Measurements from ENCODE around the gene FMN1.

DNA sequence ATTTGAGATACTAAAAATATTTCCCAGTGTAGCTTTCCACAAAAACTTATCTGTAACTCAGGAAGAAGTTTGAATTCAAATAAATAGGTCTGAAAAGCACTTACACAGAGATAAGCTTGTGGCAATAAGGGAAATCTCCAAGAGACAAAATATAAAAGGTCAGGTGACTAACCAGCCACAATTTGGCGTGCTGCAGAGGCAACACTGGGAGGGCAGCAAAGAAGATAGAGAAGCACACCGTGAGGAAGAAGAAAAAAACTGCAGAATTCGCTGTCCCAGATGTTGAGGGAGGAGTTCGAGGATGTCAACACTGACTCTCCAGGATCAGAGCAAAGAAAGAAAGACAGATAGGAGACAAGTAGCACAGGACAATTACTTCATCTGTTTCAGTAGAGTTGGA lies 204.4 kb downstream of the FMN1 start:
- TF ChIP-seq, protein P1, sequence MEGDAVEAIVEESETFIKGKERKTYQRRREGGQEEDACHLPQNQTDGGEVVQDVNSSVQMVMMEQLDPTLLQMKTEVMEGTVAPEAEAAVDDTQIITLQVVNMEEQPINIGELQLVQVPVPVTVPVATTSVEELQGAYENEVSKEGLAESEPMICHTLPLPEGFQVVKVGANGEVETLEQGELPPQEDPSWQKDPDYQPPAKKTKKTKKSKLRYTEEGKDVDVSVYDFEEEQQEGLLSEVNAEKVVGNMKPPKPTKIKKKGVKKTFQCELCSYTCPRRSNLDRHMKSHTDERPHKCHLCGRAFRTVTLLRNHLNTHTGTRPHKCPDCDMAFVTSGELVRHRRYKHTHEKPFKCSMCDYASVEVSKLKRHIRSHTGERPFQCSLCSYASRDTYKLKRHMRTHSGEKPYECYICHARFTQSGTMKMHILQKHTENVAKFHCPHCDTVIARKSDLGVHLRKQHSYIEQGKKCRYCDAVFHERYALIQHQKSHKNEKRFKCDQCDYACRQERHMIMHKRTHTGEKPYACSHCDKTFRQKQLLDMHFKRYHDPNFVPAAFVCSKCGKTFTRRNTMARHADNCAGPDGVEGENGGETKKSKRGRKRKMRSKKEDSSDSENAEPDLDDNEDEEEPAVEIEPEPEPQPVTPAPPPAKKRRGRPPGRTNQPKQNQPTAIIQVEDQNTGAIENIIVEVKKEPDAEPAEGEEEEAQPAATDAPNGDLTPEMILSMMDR (conservative IDR thresholded peaks at IDR 0.05), result no peak
- TF ChIP-seq ZFX (IDR thresholded peaks at IDR 0.05), result no peak

All from C4-2B (cell line).